ENCODE data around the gene TCN2. TPM values are rescaled to one million over a fixed set of nuclear protein-coding genes. Genes with fewer than 3 reads are reported as not detected.

Gene TCN2
- total and polyA plus RNA-seq, 9 of the 15 experiments (the other 6 are each of a cell fraction or from before 2014, with no cell fraction given): 0.88 to 5.4 (median 1.7) TPM

- TF ChIP-seq, protein P1, sequence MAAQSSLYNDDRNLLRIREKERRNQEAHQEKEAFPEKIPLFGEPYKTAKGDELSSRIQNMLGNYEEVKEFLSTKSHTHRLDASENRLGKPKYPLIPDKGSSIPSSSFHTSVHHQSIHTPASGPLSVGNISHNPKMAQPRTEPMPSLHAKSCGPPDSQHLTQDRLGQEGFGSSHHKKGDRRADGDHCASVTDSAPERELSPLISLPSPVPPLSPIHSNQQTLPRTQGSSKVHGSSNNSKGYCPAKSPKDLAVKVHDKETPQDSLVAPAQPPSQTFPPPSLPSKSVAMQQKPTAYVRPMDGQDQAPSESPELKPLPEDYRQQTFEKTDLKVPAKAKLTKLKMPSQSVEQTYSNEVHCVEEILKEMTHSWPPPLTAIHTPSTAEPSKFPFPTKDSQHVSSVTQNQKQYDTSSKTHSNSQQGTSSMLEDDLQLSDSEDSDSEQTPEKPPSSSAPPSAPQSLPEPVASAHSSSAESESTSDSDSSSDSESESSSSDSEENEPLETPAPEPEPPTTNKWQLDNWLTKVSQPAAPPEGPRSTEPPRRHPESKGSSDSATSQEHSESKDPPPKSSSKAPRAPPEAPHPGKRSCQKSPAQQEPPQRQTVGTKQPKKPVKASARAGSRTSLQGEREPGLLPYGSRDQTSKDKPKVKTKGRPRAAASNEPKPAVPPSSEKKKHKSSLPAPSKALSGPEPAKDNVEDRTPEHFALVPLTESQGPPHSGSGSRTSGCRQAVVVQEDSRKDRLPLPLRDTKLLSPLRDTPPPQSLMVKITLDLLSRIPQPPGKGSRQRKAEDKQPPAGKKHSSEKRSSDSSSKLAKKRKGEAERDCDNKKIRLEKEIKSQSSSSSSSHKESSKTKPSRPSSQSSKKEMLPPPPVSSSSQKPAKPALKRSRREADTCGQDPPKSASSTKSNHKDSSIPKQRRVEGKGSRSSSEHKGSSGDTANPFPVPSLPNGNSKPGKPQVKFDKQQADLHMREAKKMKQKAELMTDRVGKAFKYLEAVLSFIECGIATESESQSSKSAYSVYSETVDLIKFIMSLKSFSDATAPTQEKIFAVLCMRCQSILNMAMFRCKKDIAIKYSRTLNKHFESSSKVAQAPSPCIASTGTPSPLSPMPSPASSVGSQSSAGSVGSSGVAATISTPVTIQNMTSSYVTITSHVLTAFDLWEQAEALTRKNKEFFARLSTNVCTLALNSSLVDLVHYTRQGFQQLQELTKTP (IDR thresholded peaks at IDR 0.05; ENCODE audit: low read depth in 1 of 2, partially characterized antibody in 2 of 2): no peak
- TF ChIP-seq NELFE (IDR thresholded peaks at IDR 0.05; ENCODE audit: insufficient read depth, insufficient read length) (no peak), GTF2E2 (tag; IDR thresholded peaks at IDR 0.05) (no peak), ZNF740 (CRISPR knock-in tag; IDR thresholded peaks at IDR 0.05) (peak; percentile 89), ZNF740 (tag; IDR thresholded peaks at IDR 0.05) (0 out of 4 replicates have a peak, but pooled peaks of 1 of the 2 experiments have one; percentile 43), THRA (IDR thresholded peaks at IDR 0.05) (no peak), SOX6 (IDR thresholded peaks at IDR 0.05) (no peak), HEY1 (CRISPR knock-in tag; IDR thresholded peaks at IDR 0.05; ENCODE audit: borderline replicate concordance) (no peak), CBFA2T2 (conservative IDR thresholded peaks at IDR 0.05) (no peak), TFAM (CRISPR knock-in tag; conservative IDR thresholded peaks at IDR 0.05) (no peak), TOE1 (IDR thresholded peaks at IDR 0.05; ENCODE audit: borderline replicate concordance) (no peak), TOE1 (CRISPR knock-in tag; IDR thresholded peaks at IDR 0.05; ENCODE audit: borderline replicate concordance, low read depth) (no peak), HSF4 (CRISPR knock-in tag; IDR thresholded peaks at IDR 0.05; ENCODE audit: borderline replicate concordance) (no peak), E4F1 (CRISPR knock-in tag; IDR thresholded peaks at IDR 0.05; ENCODE audit: borderline replicate concordance) (no peak), ZNF140 (CRISPR knock-in tag; IDR thresholded peaks at IDR 0.05) (no peak)
- TF ChIP-seq, protein P2, sequence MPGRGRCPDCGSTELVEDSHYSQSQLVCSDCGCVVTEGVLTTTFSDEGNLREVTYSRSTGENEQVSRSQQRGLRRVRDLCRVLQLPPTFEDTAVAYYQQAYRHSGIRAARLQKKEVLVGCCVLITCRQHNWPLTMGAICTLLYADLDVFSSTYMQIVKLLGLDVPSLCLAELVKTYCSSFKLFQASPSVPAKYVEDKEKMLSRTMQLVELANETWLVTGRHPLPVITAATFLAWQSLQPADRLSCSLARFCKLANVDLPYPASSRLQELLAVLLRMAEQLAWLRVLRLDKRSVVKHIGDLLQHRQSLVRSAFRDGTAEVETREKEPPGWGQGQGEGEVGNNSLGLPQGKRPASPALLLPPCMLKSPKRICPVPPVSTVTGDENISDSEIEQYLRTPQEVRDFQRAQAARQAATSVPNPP (IDR thresholded peaks at IDR 0.05; ENCODE audit: borderline replicate concordance, insufficient read depth, insufficient read length): no peak
Measured at GRCh38 chr22:30635273-30636225, 28.6 kb downstream of the TCN2 start, which contains the start of gene SLC35E4 (continued).

All from K562 (cell line).